ENCODE data around the gene NBPF14. TPM values are rescaled to one million over a fixed set of nuclear protein-coding genes. Genes with fewer than 3 reads are reported as not detected.
"Not testable (repeated sequence)": the region's sequence is repeated elsewhere in the genome, so short reads cannot be mapped to it uniquely, and the experiment has no call there.

Gene NBPF14
- total RNA-seq, 1 experiment from 2014 or later = 12.9 TPM

DNA sequence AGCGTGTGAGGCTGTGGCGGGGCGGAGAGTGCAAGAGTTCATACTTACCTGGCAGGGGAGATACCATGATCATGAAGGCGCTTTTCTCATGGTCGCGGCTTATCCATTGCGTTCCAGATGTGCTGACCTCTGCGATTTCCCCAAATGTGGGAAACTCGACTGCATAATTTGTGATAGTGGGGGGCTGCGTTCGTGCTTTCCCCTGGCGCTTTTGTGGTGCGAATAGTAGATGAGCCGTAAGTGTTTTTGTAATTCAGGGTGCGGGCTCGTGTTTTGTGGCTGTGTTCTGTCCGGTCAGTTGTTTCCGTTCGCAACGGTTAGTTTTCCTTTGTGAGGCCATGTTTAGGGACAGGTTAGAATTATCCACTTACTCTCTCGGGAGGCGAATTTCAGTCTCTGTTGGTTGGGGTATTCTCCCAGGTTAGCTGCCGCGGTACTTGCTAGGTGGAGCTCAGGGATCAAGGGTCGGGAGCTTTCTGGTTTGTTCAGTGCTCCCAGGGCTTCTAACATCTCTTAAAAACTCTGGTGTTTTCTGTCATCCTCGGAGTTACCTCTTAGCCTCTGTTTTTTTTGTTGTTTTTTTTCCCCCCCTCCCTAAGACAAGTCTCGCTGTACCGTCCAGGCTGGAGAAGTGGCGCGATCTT, 73.1 kb downstream of the NBPF14 start (continued):
- TF ChIP-seq, protein P1, sequence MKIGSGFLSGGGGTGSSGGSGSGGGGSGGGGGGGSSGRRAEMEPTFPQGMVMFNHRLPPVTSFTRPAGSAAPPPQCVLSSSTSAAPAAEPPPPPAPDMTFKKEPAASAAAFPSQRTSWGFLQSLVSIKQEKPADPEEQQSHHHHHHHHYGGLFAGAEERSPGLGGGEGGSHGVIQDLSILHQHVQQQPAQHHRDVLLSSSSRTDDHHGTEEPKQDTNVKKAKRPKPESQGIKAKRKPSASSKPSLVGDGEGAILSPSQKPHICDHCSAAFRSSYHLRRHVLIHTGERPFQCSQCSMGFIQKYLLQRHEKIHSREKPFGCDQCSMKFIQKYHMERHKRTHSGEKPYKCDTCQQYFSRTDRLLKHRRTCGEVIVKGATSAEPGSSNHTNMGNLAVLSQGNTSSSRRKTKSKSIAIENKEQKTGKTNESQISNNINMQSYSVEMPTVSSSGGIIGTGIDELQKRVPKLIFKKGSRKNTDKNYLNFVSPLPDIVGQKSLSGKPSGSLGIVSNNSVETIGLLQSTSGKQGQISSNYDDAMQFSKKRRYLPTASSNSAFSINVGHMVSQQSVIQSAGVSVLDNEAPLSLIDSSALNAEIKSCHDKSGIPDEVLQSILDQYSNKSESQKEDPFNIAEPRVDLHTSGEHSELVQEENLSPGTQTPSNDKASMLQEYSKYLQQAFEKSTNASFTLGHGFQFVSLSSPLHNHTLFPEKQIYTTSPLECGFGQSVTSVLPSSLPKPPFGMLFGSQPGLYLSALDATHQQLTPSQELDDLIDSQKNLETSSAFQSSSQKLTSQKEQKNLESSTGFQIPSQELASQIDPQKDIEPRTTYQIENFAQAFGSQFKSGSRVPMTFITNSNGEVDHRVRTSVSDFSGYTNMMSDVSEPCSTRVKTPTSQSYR (CRISPR knock-in tag; IDR thresholded peaks at IDR 0.05) = peak; percentile 94
- TF ChIP-seq TP53 (CRISPR knock-in tag; IDR thresholded peaks at IDR 0.05) = peak; percentile 94
- TF ChIP-seq ZBTB21 (CRISPR knock-in tag; IDR thresholded peaks at IDR 0.05; ENCODE audit: borderline replicate concordance) = peak; percentile 85; the same call in 1 of the 2 replicates
- TF ChIP-seq, protein P2, sequence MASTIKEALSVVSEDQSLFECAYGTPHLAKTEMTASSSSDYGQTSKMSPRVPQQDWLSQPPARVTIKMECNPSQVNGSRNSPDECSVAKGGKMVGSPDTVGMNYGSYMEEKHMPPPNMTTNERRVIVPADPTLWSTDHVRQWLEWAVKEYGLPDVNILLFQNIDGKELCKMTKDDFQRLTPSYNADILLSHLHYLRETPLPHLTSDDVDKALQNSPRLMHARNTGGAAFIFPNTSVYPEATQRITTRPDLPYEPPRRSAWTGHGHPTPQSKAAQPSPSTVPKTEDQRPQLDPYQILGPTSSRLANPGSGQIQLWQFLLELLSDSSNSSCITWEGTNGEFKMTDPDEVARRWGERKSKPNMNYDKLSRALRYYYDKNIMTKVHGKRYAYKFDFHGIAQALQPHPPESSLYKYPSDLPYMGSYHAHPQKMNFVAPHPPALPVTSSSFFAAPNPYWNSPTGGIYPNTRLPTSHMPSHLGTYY (CRISPR knock-in tag; IDR thresholded peaks at IDR 0.05) = peak; percentile 99
- TF ChIP-seq, protein P3, sequence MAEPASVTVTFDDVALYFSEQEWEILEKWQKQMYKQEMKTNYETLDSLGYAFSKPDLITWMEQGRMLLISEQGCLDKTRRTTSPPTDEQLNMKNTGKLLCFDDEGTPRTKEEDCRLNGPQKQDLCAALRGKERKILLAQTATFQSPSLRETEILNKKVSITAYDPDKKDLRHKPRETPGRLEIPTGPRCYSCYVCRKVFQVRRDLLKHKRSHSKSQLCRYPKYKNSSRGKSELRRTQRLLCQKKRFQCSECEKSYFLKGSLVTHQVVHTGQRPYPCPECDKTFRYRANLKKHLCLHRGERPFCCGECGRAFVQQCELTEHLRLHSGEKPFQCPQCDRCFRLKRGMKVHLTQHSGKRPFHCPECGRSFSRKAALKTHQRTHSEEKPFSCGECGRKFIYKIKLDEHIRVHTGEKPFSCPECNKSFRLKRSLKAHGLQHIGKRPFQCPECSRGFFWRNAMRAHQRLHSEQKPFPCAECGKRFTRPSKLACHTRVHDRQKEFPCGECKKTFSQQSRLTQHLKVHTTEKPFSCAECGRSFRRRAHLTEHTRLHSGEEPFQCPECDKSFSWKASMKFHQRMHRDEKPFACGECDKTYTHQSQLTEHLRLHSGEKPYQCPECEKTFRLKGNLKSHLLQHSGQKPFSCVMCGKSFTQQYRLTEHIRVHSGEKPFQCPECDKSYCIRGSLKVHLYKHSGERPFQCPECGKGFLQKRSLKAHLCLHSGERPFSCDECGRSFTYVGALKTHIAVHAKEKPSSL (CRISPR knock-in tag; conservative IDR thresholded peaks at IDR 0.05) = peak; percentile 99
- TF ChIP-seq, protein P4, sequence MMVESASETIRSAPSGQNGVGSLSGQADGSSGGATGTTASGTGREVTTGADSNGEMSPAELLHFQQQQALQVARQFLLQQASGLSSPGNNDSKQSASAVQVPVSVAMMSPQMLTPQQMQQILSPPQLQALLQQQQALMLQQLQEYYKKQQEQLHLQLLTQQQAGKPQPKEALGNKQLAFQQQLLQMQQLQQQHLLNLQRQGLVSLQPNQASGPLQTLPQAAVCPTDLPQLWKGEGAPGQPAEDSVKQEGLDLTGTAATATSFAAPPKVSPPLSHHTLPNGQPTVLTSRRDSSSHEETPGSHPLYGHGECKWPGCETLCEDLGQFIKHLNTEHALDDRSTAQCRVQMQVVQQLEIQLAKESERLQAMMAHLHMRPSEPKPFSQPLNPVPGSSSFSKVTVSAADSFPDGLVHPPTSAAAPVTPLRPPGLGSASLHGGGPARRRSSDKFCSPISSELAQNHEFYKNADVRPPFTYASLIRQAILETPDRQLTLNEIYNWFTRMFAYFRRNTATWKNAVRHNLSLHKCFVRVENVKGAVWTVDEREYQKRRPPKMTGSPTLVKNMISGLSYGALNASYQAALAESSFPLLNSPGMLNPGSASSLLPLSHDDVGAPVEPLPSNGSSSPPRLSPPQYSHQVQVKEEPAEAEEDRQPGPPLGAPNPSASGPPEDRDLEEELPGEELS (CRISPR knock-in tag; IDR thresholded peaks at IDR 0.05) = peak; percentile 85
- TF ChIP-seq, protein P5, sequence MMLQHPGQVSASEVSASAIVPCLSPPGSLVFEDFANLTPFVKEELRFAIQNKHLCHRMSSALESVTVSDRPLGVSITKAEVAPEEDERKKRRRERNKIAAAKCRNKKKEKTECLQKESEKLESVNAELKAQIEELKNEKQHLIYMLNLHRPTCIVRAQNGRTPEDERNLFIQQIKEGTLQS (CRISPR knock-in tag; conservative IDR thresholded peaks at IDR 0.05) = peak; percentile 64; the same call in 1 of the 2 replicates
- peak; percentile 82 for TF ChIP-seq NR2C2 (CRISPR knock-in tag; IDR thresholded peaks at IDR 0.05)
- TF ChIP-seq JAZF1 (CRISPR knock-in tag; IDR thresholded peaks at IDR 0.05) = peak; percentile 98
- TF ChIP-seq, protein P6, sequence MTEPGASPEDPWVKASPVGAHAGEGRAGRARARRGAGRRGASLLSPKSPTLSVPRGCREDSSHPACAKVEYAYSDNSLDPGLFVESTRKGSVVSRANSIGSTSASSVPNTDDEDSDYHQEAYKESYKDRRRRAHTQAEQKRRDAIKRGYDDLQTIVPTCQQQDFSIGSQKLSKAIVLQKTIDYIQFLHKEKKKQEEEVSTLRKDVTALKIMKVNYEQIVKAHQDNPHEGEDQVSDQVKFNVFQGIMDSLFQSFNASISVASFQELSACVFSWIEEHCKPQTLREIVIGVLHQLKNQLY (CRISPR knock-in tag; IDR thresholded peaks at IDR 0.05) = peak; percentile 87; the same call in 1 of the 2 replicates
- peak; percentile 86; the same call in 1 of the 2 replicates for TF ChIP-seq MYBL2 (CRISPR knock-in tag; IDR thresholded peaks at IDR 0.05)
- TF ChIP-seq, protein P7, sequence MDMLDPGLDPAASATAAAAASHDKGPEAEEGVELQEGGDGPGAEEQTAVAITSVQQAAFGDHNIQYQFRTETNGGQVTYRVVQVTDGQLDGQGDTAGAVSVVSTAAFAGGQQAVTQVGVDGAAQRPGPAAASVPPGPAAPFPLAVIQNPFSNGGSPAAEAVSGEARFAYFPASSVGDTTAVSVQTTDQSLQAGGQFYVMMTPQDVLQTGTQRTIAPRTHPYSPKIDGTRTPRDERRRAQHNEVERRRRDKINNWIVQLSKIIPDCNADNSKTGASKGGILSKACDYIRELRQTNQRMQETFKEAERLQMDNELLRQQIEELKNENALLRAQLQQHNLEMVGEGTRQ (CRISPR knock-in tag; IDR thresholded peaks at IDR 0.05) = peak; percentile 52; the same call in 1 of the 2 replicates
- peak; percentile 94; the same call in 1 of the 2 replicates for TF ChIP-seq ZNF232 (CRISPR knock-in tag; IDR thresholded peaks at IDR 0.05)
- TF ChIP-seq FOXJ3 (CRISPR knock-in tag; IDR thresholded peaks at IDR 0.05; ENCODE audit: borderline replicate concordance) = peak; percentile 87
- TF ChIP-seq, protein P8, sequence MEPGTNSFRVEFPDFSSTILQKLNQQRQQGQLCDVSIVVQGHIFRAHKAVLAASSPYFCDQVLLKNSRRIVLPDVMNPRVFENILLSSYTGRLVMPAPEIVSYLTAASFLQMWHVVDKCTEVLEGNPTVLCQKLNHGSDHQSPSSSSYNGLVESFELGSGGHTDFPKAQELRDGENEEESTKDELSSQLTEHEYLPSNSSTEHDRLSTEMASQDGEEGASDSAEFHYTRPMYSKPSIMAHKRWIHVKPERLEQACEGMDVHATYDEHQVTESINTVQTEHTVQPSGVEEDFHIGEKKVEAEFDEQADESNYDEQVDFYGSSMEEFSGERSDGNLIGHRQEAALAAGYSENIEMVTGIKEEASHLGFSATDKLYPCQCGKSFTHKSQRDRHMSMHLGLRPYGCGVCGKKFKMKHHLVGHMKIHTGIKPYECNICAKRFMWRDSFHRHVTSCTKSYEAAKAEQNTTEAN (CRISPR knock-in tag; IDR thresholded peaks at IDR 0.05) = peak; percentile 54; the same call in 1 of the 2 replicates
- TF ChIP-seq, protein P9, sequence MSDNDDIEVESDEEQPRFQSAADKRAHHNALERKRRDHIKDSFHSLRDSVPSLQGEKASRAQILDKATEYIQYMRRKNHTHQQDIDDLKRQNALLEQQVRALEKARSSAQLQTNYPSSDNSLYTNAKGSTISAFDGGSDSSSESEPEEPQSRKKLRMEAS (CRISPR knock-in tag; IDR thresholded peaks at IDR 0.05) = peak; percentile 50; the same call in 1 of the 2 replicates
- TF ChIP-seq ATF1 (CRISPR knock-in tag; IDR thresholded peaks at IDR 0.05) = peak; percentile 94

DNA sequence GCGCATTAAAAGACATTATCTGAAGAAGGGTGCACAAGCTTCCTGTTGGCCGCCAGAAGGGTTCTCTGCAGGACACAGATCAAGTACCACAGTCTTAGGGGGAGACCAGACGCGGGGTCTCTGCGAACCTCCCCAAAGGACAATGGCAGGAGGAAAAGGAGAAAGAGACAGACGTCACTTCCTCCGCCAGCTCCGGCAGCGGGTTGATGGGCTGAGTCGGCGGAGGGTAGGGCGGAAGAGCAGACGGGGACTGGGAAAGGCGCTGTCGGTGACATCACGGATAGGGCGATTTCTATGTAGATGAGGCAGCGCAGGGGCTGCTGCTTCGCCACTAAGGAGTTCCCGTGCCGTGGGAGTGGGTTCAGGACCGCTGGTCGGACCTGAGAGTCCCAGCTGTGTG, 73.7 kb downstream of the NBPF14 start:
- H3K4me3 Mint-ChIP-seq = peak overlapping the region; percentile 60
- POLR2A ChIA-PET = interaction anchor here (1.4 kb wide), 1 partner anchor 188 kb away, joined by 10 read pairs; no protein-coding TSS in a partner anchor

DNA sequence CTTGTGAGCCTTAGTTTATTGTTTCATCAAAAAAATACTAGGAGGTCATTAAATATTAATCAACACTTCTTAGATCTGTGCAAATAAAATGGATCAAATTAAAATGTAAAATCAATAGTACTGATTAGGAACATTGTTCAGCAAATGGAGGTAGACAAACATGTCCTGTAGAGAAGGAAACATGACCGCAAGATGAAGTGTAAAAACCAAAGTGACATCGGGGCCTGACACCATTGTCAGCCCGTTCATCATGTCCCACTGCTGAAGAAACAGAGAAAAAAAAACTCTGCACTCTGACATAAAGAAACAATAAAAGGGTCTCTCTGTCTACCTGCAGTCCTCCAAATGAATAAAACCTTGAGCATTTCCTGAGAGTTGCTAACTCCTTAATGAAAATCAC, 81.5 kb downstream of the NBPF14 start:
- H3K4me3 Mint-ChIP-seq; ATAC-seq; H3K9me3 Mint-ChIP-seq; CTCF ChIA-PET; H3K36me3 Mint-ChIP-seq; POLR2A ChIA-PET; H3K27ac Mint-ChIP-seq; DNase-seq (ENCODE audit: low spot score); H3K4me1 Mint-ChIP-seq; H3K27me3 Mint-ChIP-seq (ENCODE audit: low read depth): not testable (repeated sequence)

More for the DNA sequence above, 73.7 kb downstream of the NBPF14 start:
- H3K9me3 Mint-ChIP-seq; H3K36me3 Mint-ChIP-seq; H3K4me1 Mint-ChIP-seq; CTCF ChIA-PET; H3K27me3 Mint-ChIP-seq (ENCODE audit: low read depth): not testable (repeated sequence)
- ATAC-seq = peak; percentile 28
- peak overlapping the region; percentile 99 for H3K27ac Mint-ChIP-seq
- peak; percentile 83 for DNase-seq (ENCODE audit: low spot score)
